Hematopoietic multipotent progenitor cell treated with erythropoietin and hydrocortisone succinate and interleukin-3 and kit ligand, for 8 days (in vitro differentiated cells): ENCODE measurements around the gene TRUB1.

Experiments
- DNase-seq: peaks from one replicate; pipeline ENCODE4 v3.0.0-alpha.2; 2015

TRUB1 gene

GRCh38 chr10:114987995-114988394, 50.0 kb downstream of the TRUB1 start:
- DNase-seq: no peak

DNA sequence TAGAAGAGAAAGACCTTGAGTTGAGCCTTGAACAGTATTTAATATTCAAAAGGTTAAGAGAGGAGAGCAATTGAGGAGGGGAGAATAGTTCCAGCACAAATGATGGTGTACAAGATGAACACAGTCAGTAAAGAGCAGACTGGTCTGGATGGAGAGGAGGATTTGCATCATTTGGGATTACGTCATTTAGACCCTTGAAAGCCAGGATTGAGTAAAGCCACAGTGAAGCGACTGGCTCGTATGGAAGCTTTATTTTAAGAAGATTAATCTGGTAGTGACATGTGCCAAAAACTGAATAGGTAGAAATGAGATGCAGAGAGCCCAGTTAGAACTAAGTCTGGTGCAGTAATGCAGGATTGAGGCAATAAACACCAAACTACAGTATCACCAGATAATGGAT, 52.6 kb downstream of the TRUB1 start:
- DNase-seq: no peak

DNA sequence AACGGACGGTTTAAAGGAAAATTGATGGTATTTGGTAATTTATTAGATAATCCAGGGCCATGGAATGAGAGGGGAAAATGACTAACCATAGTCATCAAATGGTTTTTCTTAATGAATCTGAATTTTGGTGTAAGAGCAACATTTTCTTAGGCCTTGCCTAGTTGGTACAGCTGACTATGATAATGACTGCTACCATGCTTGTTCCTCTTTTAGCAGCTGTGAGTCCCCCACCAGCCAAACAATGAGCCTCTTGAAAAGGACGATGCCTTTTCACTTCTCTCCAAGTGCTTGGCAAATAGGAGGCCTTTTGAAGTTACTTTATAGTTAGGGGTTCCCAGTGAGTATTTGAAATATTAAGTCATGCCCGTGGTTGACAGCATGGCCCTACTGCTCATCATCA, 53.0 kb downstream of the TRUB1 start:
- DNase-seq: no peak

DNA sequence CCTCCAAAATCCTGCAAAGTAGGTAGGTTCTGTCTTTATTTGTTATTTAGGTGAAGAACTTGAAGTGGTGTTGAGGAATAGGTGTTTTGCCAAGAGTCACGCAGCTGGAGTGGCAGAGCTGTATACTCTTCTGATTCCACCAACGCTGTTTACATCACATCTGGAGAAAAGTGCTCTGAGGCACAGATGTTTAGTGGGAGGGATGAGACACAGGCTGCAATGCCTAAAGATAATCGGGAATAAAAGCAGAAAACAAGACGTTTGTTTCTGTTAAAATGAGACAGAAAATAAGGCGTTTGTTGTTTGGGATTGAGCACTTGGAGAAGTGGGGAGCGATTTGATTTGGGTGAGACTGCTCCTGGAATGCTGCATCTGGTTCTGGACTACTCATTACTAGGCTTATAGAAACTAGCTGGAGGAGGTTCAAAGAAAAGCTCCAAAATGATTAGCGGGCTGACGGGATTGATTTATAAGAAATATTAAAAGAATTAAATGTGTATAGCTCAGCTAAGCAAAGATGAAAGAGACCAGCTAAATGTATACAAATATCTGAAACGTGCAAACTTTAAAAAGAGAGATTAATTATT, 54.3 kb downstream of the TRUB1 start:
- DNase-seq: no peak

DNA sequence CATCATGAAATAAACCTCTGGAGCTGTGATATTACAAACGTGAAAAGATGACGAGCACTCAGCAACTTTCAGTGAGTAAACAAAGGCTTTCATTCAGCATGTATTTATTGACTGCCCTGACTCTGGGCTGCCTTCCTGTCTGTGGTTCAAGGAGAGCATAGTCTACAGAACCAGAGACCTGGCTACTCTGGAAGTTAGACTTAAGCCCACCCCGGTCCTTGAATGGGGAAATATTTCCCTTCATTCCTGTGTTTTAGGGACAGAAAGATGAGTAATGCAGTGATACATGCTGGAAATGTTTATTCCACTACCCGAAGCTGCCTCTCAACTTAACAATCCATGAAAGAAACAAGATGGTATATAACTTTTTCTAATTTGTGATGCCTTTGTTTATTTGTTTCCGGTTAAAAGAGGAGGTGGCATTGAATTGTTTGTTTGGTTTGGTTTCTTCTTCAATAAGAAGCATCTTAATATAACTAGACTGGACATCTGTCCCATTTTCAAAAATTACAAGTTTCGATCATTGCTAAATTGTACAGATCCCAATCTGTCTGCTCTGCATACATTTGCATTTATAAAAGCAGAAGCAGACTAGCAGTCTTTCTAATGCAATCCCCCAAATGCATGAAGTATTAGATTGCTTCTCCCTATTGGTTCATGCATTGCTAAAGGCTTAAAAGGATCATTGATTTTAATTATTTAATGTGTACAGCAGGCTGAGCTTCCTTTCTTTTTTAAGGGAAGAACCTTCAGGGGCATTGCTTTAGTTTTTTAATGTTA, 57.7 kb downstream of the TRUB1 start:
- DNase-seq: no peak

DNA sequence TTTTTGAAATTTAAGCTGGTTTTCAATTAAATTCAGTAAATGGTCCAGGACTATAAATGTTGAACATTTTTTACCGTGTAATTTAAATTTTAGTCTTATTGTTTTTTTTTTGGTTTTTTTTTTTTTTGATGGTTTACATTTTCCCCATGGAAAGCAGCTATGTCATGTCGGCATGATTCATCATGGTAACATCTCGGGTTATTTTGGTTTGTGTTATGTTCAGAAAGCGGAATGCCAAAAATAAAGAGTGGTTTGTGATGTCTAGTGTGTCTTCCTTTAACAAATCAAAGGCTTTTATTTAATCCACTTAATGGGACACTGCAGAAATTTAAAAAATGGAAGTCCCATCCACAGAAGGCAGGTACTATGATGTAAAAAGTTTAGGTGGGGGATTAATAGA, 58.5 kb downstream of the TRUB1 start:
- no peak for DNase-seq

- no peak for DNase-seq
Observed at GRCh38 chr10:114998993-114999392, 61.0 kb downstream of the TRUB1 start.

- no peak for DNase-seq
Observed at GRCh38 chr10:115001506-115002381, 63.7 kb downstream of the TRUB1 start.

GRCh38 chr10:115003396-115003795, 65.4 kb downstream of the TRUB1 start:
- DNase-seq: no peak

- no peak for DNase-seq
Observed at GRCh38 chr10:115004236-115004862, 66.4 kb downstream of the TRUB1 start.

DNA sequence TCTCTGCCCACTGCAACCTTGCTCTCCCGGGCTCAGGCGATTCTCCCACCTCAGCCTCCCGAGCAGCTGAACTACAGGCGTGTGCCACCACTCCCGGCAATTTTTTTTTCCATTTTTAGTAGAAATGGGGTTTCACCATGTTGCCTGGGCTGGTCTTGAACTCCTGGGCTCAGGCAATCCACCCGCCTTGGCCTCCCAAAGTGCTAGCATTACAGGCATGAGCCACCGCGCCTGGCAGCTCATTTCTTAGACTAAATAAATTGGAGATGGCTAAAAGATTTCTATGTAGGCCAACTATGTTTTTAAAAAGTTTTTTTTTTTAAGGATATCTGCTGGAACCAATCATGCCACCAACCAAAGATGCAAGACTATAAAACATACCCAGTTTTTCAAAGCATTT, 67.8 kb downstream of the TRUB1 start:
- no peak for DNase-seq

GRCh38 chr10:115018185-115018931, 80.4 kb downstream of the TRUB1 start:
- DNase-seq: no peak

GRCh38 chr10:115020449-115020848, 82.5 kb downstream of the TRUB1 start:
- no peak for DNase-seq

DNA sequence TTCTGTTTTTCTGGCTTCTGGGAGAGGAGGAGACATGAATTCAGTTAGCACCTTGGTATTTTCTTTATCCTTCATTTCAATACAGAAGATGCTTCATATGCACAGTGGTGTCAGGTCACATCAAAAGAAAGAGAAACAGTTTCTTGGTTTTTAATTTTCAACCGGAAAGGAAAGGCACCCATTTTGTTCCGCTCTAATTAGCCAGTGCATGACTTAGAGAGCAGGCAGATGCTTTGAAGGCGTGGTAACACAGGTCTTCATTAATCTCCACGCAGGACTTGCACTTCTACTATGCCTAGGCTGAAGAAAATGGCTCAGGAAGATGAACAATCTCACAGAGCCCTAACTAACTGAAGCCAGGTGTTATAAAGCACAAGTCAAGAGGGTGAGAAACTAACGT, 84.7 kb downstream of the TRUB1 start:
- DNase-seq: no peak

DNA sequence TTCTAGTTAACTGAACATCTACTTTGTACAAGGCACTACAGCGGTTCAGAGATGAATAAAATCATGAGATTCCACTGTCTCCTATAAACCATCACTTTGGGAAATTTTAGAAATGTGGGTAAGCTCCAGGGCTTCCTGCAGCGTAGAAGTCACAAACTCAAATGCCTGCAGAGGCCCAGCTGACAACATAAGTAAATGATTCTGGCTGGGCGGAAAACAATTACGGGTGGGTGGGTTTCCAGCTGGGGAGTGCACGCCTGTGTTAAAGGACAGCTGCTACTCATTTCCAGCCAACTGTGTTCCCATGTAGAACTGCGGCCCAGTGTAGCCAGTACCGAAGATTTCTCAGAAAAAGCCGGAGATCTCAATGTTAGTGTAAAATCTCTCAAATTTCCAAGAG, 85.7 kb downstream of the TRUB1 start:
- no peak for DNase-seq

GRCh38 chr10:115024371-115024770, 86.4 kb downstream of the TRUB1 start:
- DNase-seq: no peak

- no peak for DNase-seq
Observed at GRCh38 chr10:115026056-115026745, 88.2 kb downstream of the TRUB1 start.

- no peak for DNase-seq
Observed at GRCh38 chr10:115026746-115027140, 88.7 kb downstream of the TRUB1 start.
